AG04450 (cell line): ENCODE measurements around the gene CLTRN. TPM values are rescaled to one million over a fixed set of nuclear protein-coding genes. Genes with fewer than 3 reads are reported as not detected.

Experiments
- CTCF ChIA-PET: fragments of 300-600, 350-600 bp; formaldehyde crosslinking; extraction: SDS; loops from one replicate; lab custom pipeline; 2022; ENCODE audit warnings: antibody characterized with exemption, inconsistent platforms; lab: Charles Lee
- POLR2A ChIA-PET: fragments of 350-600 bp; formaldehyde crosslinking; extraction: SDS; loops from one replicate; lab custom pipeline; 2021; ENCODE audit warnings: antibody characterized with exemption, inconsistent platforms; lab: Yijun Ruan, JAX
- DNase-seq: peaks from one replicate; pipeline ENCODE4 v3.0.0-alpha.2; 2011; ENCODE audit warnings: low read depth, low spot score
- H3K27ac ChIP-seq: one replicate; pipeline ENCODE4 v1.5.1; 2012; ENCODE audit warnings: low read depth, low read length, control low read depth
- H3K27me3 ChIP-seq: one replicate; pipeline ENCODE4 v1.6.0; 2012; ENCODE audit warnings: low read length; ENCODE audit not compliant: control insufficient read depth, insufficient read depth
- H3K4me3 ChIP-seq: 2 replicates; pipeline ENCODE4 v1.5.1; 2011; ENCODE audit warnings: mild to moderate bottlenecking, low read depth, low read length, control low read depth
- H3K9me3 ChIP-seq: 2 replicates; pipeline ENCODE4 v1.5.1; 2012; ENCODE audit warnings: low read length; ENCODE audit not compliant: control insufficient read depth, insufficient read depth
- CTCF ChIP-seq: IDR thresholded peaks from 2 replicates; pipeline ENCODE4 v1.5.1; 2011; ENCODE audit warnings: low read depth, low read length, control low read depth, inconsistent platforms
- polyA plus RNA-seq: library from polyadenylated mRNA; depleted of rRNA; stranded (reverse); fragments of >200 nt; gene quantifications from 2 replicates; pipeline ENCODE4 v1.2.3, GENCODE V29; 2011

The CLTRN gene
- polyA plus RNA-seq, 1 experiment = 0.29 TPM

GRCh38 chrX:15607067-15607466, 57.5 kb downstream of the CLTRN start:
- TF ChIP-seq CTCF = no peak
- Histone ChIP-seq H3K27me3 (no peaks in the 10 kb centered on the region), H3K4me3 (no peak overlapping the region), H3K27ac (no peak overlapping the region), H3K9me3 (no peaks in the 10 kb centered on the region)
- DNase-seq = no peak
- CTCF ChIA-PET = no interaction called here
- POLR2A ChIA-PET = no interaction called here

- H3K27me3 ChIP-seq = no peaks in the 10 kb centered on the region
- no peak overlapping the region for H3K27ac ChIP-seq
- H3K4me3 ChIP-seq = no peak overlapping the region
- no peaks in the 10 kb centered on the region for H3K9me3 ChIP-seq
- ChIA-PET CTCF (no interaction called here), POLR2A (no interaction called here)
- no peak for DNase-seq
- TF ChIP-seq CTCF = no peak
Measured at GRCh38 chrX:15606136-15606535, 58.5 kb downstream of the CLTRN start.

GRCh38 chrX:15605226-15605625, 59.4 kb downstream of the CLTRN start:
- no peaks in the 10 kb centered on the region for H3K27me3 ChIP-seq
- H3K27ac ChIP-seq = no peak overlapping the region
- DNase-seq = no peak
- CTCF ChIA-PET = no interaction called here
- H3K4me3 ChIP-seq = no peak overlapping the region
- POLR2A ChIA-PET = no interaction called here
- H3K9me3 ChIP-seq = no peaks in the 10 kb centered on the region
- no peak for TF ChIP-seq CTCF

GRCh38 chrX:15602761-15603160, 61.8 kb downstream of the CLTRN start:
- Histone ChIP-seq H3K27ac (no peak overlapping the region), H3K4me3 (no peak overlapping the region), H3K9me3 (no peaks in the 10 kb centered on the region), H3K27me3 (no peaks in the 10 kb centered on the region)
- no peak for DNase-seq
- POLR2A ChIA-PET = no interaction called here
- CTCF ChIA-PET = no interaction called here
- no peak for TF ChIP-seq CTCF

- Histone ChIP-seq H3K9me3 (no peaks in the 10 kb centered on the region), H3K27me3 (no peaks in the 10 kb centered on the region), H3K27ac (no peak overlapping the region), H3K4me3 (no peak overlapping the region)
- ChIA-PET CTCF (no interaction called here), POLR2A (no interaction called here)
- DNase-seq = no peak
- TF ChIP-seq CTCF = no peak
Measured at GRCh38 chrX:15601932-15602331, 62.7 kb downstream of the CLTRN start.
